Measurements from ENCODE around the gene EMP1. TPM values are rescaled to one million over a fixed set of nuclear protein-coding genes. Genes with fewer than 3 reads are reported as not detected.

EMP1 gene
- total and polyA plus RNA-seq, 10 donors, result 4.9 to 170 (median 65.6) TPM

DNA sequence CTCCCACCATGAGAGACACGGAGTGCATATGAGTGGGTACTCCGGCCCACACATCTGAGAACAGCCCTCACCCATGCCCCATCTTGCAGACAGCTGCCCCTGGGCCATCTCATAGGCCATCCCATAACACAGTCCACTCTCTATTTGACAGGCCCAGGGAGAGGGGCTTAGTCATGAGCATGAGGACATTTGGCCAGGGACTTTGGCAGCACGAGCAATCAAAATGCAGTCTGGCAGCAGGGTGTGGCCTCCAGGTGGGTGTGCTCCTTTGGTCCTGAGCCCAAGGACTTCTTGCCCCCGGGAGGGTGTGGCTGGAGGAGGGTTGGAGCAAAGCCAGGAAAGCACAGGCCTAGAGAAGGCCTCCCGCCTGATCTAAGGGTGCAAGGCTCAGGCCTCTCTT is 25.6 kb downstream of the EMP1 start:
- 76 to 81% (median 77%) methylated on average over 5 of the region's 5 CpGs for WGBS, 5 donors
- intact Hi-C loops (cut with DNase I; ENCODE audit: low total_unique reads), result no loop called here
- Histone ChIP-seq H3K36me3 (peaks cover 0 to 15% (median 0%) of the 10 kb centered on the region in 6 donors), H3K4me3 (no peak overlapping the region), H3K27me3 (replicated peaks in 1 of 7) (peaks cover 0 to 5% (median 0%) of the 10 kb centered on the region in 7 donors), H3K27ac (no peak overlapping the region), H3K4me1 (no peaks in the 10 kb centered on the region), H3K9me3 (peaks cover 0 to 13% (median 0%) of the 10 kb centered on the region in 8 donors)
- TF ChIP-seq, protein P1, sequence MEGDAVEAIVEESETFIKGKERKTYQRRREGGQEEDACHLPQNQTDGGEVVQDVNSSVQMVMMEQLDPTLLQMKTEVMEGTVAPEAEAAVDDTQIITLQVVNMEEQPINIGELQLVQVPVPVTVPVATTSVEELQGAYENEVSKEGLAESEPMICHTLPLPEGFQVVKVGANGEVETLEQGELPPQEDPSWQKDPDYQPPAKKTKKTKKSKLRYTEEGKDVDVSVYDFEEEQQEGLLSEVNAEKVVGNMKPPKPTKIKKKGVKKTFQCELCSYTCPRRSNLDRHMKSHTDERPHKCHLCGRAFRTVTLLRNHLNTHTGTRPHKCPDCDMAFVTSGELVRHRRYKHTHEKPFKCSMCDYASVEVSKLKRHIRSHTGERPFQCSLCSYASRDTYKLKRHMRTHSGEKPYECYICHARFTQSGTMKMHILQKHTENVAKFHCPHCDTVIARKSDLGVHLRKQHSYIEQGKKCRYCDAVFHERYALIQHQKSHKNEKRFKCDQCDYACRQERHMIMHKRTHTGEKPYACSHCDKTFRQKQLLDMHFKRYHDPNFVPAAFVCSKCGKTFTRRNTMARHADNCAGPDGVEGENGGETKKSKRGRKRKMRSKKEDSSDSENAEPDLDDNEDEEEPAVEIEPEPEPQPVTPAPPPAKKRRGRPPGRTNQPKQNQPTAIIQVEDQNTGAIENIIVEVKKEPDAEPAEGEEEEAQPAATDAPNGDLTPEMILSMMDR (IDR thresholded peaks at IDR 0.05 in 8 of 11, conservative IDR thresholded peaks at IDR 0.05 in 3 of 11), result no peak
- TF ChIP-seq POLR2AphosphoS5 (IDR thresholded peaks at IDR 0.05), result peak; percentile 18 to 35 (median 23)
- no peak for DNase-seq

DNA sequence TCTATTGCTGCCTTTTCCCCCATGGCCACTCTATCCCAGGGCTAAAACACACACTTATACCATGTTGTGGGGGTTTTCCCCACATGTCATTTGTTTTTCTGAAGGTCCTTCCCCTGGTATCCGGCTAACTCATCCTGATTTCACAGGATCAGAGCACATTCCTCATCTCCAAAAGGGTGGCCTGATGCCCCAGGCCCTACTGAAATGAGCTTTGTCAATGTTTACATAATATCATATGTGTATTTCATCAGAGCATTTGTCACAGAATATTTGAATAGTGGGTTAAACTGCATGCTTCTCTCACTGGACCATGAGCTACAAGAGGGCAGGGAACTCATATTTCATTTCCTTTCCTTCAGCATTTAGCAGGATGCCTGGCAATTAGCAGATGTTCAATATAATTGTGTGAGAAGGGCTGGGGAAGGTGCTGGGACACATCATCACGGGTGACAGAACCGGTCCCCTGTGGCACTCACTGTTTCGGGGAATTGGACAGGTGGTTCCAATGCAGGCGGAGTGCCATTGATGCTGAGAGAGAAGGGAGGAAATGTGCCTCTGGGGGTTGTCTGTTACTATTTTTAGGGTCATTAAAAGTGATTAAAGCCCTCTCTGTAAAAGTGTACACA is 26.8 kb downstream of the EMP1 start:
- DNase-seq, result no peak
- H3K27ac ChIP-seq, result no peak overlapping the region
- intact Hi-C loops (cut with DNase I; ENCODE audit: low total_unique reads), result no loop called here
- H3K27me3 ChIP-seq (replicated peaks in 1 of 7), result peaks cover 0 to 16% (median 0%) of the 10 kb centered on the region in 7 donors
- WGBS, 5 donors, result 80 to 92% (median 83%) methylated on average over 5 of the region's 5 CpGs
- no peaks in the 10 kb centered on the region for H3K4me1 ChIP-seq
- H3K36me3 ChIP-seq, result peaks cover 0 to 7% (median 0%) of the 10 kb centered on the region in 6 donors
- H3K9me3 ChIP-seq, result peaks cover 0 to 13% (median 0%) of the 10 kb centered on the region in 8 donors
- TF ChIP-seq POLR2AphosphoS5 (IDR thresholded peaks at IDR 0.05) (no peak), POLR2A (IDR thresholded peaks at IDR 0.05) (no peak)
- TF ChIP-seq, protein P1 (IDR thresholded peaks at IDR 0.05 in 8 of 11, conservative IDR thresholded peaks at IDR 0.05 in 3 of 11), result no peak
- no peak overlapping the region for H3K4me3 ChIP-seq

DNA sequence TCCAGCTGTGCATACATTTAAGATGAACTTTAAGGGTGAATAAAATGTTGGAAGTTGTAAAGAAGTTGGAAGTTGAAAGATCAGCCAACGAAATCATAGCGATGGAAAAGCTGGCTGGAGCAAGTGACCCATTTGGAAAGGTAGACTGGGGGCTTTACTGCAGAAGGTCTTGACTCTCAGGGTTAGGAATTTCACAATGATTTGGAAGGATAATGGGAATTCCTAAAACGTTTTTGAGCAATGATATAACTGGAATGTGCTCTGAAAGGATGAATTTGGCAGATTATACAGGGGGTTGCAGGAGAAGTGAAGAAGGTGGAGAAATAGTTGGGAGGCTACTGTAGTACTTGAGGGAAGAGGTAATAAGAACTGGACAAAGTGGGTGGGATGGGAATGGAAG is 27.4 kb downstream of the EMP1 start:
- peaks cover 0 to 16% (median 0%) of the 10 kb centered on the region in 7 donors for H3K27me3 ChIP-seq (replicated peaks in 1 of 7)
- DNase-seq, result no peak
- no peak for TF ChIP-seq POLR2A (IDR thresholded peaks at IDR 0.05)
- TF ChIP-seq, protein P1 (IDR thresholded peaks at IDR 0.05 in 8 of 11, conservative IDR thresholded peaks at IDR 0.05 in 3 of 11), result no peak
- no peak overlapping the region for H3K27ac ChIP-seq
- H3K9me3 ChIP-seq, result peaks cover 0 to 10% (median 0%) of the 10 kb centered on the region in 8 donors
- WGBS, 5 donors, result 49 to 69% (median 68%) methylated on average over 3 of the region's 3 CpGs
- no peaks in the 10 kb centered on the region for H3K4me1 ChIP-seq
- H3K36me3 ChIP-seq, result peaks cover 0 to 2% (median 0%) of the 10 kb centered on the region in 6 donors
- intact Hi-C loops (cut with DNase I; ENCODE audit: low total_unique reads), result no loop called here
- no peak overlapping the region for H3K4me3 ChIP-seq

DNA sequence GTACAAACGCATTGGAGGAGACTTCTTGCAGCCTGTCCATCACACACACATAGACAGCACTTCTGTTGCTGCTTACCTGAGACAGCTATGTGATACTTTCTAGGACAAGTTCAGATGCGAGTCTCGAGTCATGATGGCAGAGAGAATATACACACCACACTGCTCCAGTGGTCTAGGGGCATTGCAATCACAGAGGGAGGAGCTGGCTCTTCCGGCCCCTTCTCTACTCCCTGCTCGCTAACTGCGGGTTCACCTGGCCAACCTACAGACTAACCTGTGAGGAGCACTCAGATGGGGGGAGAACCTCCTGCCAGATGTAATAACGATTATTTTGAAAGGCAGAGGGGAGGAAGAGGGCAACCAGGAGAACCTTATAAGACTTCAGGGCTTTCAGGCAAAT is 30.7 kb downstream of the EMP1 start:
- 72 to 88% (median 78%) methylated on average over 7 of the region's 7 CpGs for WGBS, 5 donors
- Histone ChIP-seq H3K4me3 (no peak overlapping the region), H3K9me3 (peaks cover 0 to 3% (median 0%) of the 10 kb centered on the region in 8 donors), H3K36me3 (no peaks in the 10 kb centered on the region), H3K4me1 (no peaks in the 10 kb centered on the region), H3K27ac (no peak overlapping the region), H3K27me3 (replicated peaks in 1 of 7) (peaks cover 0 to 16% (median 0%) of the 10 kb centered on the region in 7 donors)
- TF ChIP-seq, protein P1 (IDR thresholded peaks at IDR 0.05 in 8 of 11, conservative IDR thresholded peaks at IDR 0.05 in 3 of 11), result no peak
- no peak for TF ChIP-seq POLR2AphosphoS5 (IDR thresholded peaks at IDR 0.05)
- no peak for DNase-seq
- intact Hi-C loops (cut with DNase I; ENCODE audit: low total_unique reads), result no loop called here
